ENCODE data around the gene HAGH. TPM values are rescaled to one million over a fixed set of nuclear protein-coding genes. Genes with fewer than 3 reads are reported as not detected.

The HAGH gene
- total RNA-seq, 4 donors from 2014 or later = 124 to 245 (median 175) TPM

- H3K27ac ChIP-seq = no peak overlapping the region
- H3K36me3 ChIP-seq = peaks cover 0 to 64% of the 10 kb centered on the region in 2 donors
- no peaks in the 10 kb centered on the region for H3K9me3 ChIP-seq
- no peak for ATAC-seq
- WGBS, 2 donors (ENCODE audit: low coverage in 1 of 2) = 80% methylated on average over 2 of the region's 22 CpGs; no CpG with 5 or more reads in 1 of the 2 donors
- TF ChIP-seq EP300 (IDR thresholded peaks at IDR 0.05) = no peak
- no peak for TF ChIP-seq POLR2AphosphoS5 (IDR thresholded peaks at IDR 0.05)
- TF ChIP-seq POLR2A (IDR thresholded peaks at IDR 0.05) = no peak
- no peak for TF ChIP-seq CTCF (IDR thresholded peaks at IDR 0.05)
- H3K27me3 ChIP-seq = no peaks in the 10 kb centered on the region
- H3K4me3 ChIP-seq = no peak overlapping the region
- H3K4me1 ChIP-seq = peaks cover 3 to 66% (median 29%) of the 10 kb centered on the region in 3 donors
Observed at GRCh38 chr16:1776991-1777374, 49.6 kb downstream of the HAGH start.

DNA sequence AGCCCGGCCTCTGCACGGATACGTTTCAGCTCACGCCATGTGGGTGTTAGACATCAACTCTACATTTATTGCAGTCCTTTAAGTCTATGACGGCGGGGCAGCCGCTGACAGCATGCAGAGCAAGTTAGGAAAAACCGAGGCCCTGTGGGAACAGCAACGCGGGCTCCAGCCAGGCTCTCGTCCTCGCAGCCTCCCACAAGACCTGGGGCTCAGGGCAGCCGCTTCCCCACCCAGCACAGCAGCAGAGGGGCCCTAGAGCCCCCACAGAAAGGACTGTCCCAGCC, 50.0 kb downstream of the HAGH start:
- Histone ChIP-seq H3K36me3 (peaks cover 0 to 64% of the 10 kb centered on the region in 2 donors), H3K4me1 (peaks cover 3 to 67% (median 28%) of the 10 kb centered on the region in 3 donors), H3K9me3 (no peaks in the 10 kb centered on the region), H3K4me3 (no peak overlapping the region), H3K27me3 (no peaks in the 10 kb centered on the region), H3K27ac (no peak overlapping the region)
- no peak for TF ChIP-seq CTCF (IDR thresholded peaks at IDR 0.05)
- TF ChIP-seq EP300 (IDR thresholded peaks at IDR 0.05) = no peak
- TF ChIP-seq POLR2A (IDR thresholded peaks at IDR 0.05) = no peak
- no peak for TF ChIP-seq POLR2AphosphoS5 (IDR thresholded peaks at IDR 0.05)
- no peak for ATAC-seq
- 30% methylated on average over 2 of the region's 13 CpGs; no CpG with 5 or more reads in 1 of the 2 donors for WGBS, 2 donors (ENCODE audit: low coverage in 1 of 2)

DNA sequence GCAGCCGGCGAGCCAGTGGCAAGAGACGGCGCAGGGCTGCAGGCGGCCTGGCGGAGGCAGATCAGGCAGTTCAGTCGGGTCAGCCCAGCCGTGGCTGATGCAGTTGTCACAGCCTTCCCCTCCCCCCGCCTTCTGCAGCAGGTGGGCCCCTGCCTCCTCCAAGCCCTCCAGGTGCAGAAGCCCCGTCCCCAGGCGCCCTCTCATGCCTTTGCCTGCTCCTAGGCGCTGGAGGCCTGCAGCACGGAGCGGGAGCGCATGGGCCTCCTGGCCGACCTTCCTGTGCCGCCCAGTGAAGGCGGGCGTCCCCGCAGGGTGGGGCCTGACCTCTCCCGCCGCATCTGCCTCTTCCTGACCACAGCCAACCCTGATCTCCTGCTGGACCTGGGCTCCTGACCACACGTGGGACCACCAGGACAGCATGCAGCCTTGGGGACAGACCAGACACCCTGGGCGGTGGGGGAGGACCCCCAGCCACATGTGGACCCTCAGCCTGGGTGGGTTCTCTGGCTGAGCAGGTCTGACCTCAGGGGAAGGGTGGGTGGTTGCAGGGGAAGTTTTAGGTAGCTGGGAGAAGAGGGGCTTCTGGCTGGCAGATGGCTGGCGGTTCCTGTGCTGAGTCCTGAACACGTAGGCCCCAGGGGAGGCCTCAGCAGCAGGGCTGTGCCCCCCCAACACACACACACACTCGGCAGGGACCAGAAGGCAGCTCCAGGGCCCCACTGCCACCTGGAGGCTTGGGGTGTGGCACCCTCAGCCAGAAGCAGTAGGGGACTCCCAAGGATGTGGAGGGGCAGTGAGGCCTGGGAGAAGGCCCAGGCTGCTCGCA, 50.6 kb downstream of the HAGH start:
- TF ChIP-seq POLR2A (IDR thresholded peaks at IDR 0.05) (no peak), EP300 (IDR thresholded peaks at IDR 0.05) (no peak), POLR2AphosphoS5 (IDR thresholded peaks at IDR 0.05) (no peak), CTCF (IDR thresholded peaks at IDR 0.05) (no peak)
- Histone ChIP-seq H3K4me1 (peaks cover 0 to 64% (median 22%) of the 10 kb centered on the region in 3 donors), H3K27me3 (no peaks in the 10 kb centered on the region), H3K36me3 (peaks cover 0 to 64% of the 10 kb centered on the region in 2 donors), H3K27ac (no peak overlapping the region), H3K9me3 (no peaks in the 10 kb centered on the region), H3K4me3 (no peak overlapping the region)
- no CpG with 5 or more reads among the region's 28 CpGs for WGBS, 2 donors (ENCODE audit: low coverage in 1 of 2)
- ATAC-seq = no peak

GRCh38 chr16:1775006-1775845, 51.4 kb downstream of the HAGH start:
- no peak for ATAC-seq
- TF ChIP-seq POLR2AphosphoS5 (IDR thresholded peaks at IDR 0.05) = no peak
- no peak for TF ChIP-seq POLR2A (IDR thresholded peaks at IDR 0.05)
- TF ChIP-seq CTCF (IDR thresholded peaks at IDR 0.05) = no peak
- TF ChIP-seq EP300 (IDR thresholded peaks at IDR 0.05) = no peak
- Histone ChIP-seq H3K27ac (peak overlapping the region in 3 of 4 donors; percentile 96 to 99 (median 98)), H3K4me3 (no peak overlapping the region), H3K36me3 (peaks cover 0 to 55% of the 10 kb centered on the region in 2 donors), H3K9me3 (no peaks in the 10 kb centered on the region), H3K27me3 (no peaks in the 10 kb centered on the region), H3K4me1 (peaks cover 0 to 63% (median 21%) of the 10 kb centered on the region in 3 donors)
- 80% methylated on average over 1 of the region's 30 CpGs; no CpG with 5 or more reads in 1 of the 2 donors for WGBS, 2 donors (ENCODE audit: low coverage in 1 of 2)
